Activated CD4-positive, alpha-beta T cell treated with anti-CD3 and anti-CD28 coated beads for 24 hours (primary cell): Measurements from ENCODE around the gene SERGEF.

Experiments used
- DNase-seq, 2 donors: peaks; one replicate each; pipeline ENCODE4 v3.0.0-alpha.2; 2020; ENCODE audit warnings: low read depth in 2 of 2

Gene SERGEF

DNA sequence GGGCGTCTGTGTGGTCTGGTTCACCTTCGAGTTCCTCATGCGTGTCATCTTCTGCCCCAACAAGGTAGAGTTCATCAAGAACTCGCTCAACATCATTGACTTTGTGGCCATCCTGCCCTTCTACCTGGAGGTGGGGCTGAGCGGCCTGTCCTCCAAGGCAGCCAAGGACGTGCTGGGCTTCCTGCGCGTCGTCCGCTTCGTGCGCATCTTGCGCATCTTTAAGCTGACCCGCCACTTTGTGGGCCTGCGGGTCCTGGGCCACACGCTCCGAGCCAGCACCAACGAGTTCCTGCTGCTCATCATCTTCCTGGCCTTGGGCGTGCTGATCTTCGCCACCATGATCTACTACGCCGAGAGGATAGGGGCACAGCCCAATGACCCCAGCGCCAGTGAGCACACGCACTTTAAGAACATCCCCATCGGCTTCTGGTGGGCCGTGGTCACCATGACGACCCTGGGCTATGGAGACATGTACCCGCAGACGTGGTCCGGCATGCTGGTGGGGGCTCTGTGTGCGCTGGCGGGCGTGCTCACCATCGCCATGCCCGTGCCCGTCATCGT lies 240.9 kb downstream of the SERGEF start:
- no peak for DNase-seq

DNA sequence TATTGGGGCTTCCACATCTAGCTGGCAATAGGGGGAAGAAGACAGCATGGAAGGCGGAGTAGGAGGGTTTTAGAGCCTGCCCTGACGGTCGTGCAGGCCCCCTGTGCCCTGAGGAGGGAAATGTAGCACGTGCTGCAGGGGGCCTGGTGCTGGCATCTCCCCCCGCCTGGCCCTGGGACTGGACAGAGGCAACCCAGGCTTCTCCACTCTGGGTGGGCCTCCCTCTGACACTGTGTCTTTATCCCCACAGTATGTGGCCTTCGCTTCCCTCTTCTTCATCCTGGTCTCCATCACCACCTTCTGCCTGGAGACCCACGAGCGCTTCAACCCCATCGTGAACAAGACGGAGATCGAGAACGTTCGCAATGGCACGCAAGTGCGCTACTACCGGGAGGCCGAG lies 241.4 kb downstream of the SERGEF start:
- no peak for DNase-seq

DNA sequence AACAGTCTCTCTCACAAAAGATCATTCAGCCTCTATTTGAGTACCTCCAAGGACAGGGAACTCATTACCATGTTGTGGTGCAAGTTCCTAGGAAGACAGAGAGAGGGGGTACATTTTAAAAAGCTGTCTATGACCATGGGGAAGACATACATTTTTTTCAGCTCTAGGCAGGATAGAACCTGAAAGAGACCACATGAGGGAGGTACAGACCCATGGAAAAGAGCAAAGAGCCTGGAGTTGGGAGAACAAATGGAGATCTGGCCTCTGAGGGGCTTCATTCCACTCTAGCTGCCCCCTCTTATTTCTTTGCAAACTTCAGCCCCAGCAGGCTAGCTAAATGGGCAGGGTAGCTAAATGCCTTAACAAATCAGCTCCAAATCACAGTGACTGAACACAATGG lies 241.9 kb downstream of the SERGEF start:
- no peak for DNase-seq

DNA sequence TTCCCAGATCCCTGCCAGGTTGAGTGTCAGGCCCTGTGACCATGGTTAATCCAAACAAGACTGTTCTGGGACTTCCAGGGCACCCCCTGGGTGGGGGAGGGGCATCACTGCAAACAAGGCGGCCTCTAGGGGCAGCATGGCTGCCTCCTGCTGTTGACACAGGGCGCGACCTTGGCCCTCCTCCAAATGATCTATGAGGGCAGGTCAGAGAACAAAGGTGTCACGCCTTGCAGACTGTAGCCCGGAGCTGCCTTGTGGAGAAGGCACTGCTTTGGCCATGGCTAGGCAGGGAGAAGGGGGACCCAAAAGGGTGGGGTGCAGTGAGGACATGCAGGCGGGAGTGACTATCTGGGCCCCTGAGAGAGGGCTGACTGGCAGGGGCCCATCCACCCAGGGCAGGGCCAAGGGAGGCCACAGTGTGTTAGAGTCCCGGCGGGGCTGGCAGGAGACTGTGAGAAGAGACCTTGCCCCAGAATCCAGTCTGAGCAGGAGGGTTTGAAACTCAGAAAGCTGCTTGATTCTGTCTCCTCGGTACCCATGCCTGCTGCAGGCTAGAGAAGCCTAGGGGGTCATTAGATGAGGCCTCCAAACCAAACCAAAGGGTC lies 242.7 kb downstream of the SERGEF start:
- no peak for DNase-seq

DNA sequence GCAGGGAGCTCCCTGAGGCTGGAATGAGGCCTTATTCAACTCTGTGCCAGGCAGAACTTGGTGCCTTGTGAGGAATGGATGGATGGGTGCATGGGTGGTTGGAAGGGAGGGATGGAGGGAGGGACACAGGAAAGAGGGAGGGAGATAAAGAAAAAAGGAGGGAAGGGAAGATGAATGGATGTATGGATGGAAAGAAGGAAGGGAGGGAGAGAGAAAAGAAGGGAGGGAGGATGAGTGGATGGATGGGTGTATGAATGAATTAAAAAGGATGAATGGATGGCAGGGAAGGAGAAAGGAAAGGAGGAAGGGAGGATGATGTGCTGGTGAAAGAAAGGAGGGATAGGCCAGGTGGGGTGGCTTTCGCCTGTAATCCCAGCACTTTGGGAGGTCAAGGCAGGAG lies 243.6 kb downstream of the SERGEF start:
- no peak for DNase-seq

DNA sequence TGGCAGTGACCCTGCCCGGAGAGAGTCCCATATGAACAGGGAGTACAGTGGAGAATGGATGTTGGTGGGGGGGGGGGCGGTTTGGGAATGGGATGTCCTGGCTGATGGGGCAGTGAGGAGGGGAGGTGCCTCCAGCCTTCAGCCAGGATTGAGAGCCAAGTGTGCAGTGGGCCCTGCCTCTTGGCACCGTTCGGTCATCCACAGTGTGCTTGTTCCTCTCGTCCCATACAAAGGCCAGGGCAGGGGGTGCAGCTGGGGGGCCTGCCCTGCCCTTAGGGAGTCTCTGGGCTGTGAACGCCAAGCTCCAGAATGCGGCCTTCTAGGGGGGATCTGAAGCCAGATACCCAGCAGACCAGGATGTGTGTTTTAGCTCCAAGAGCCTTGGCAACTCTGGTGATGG lies 244.3 kb downstream of the SERGEF start:
- DNase-seq = no peak

DNA sequence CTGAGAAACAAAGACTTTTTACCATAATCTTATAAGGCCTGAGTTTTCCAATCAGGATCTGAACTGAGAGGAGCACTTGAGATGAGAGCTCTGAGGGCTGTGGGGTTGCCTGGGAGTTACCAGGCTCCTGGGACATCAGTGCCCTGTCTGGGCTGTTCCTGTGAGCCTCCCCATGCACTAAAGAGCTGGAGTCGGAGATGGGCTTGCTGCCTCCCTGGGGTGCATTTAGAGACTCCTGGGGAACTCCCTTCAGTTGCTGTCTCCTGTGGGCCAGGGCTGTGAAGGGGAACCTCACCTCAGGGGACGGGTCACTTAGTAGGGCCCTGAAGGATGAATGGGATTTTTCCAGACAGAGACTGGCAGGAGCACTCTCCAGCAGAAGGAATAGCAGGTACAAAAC lies 244.9 kb downstream of the SERGEF start:
- DNase-seq = no peak

DNA sequence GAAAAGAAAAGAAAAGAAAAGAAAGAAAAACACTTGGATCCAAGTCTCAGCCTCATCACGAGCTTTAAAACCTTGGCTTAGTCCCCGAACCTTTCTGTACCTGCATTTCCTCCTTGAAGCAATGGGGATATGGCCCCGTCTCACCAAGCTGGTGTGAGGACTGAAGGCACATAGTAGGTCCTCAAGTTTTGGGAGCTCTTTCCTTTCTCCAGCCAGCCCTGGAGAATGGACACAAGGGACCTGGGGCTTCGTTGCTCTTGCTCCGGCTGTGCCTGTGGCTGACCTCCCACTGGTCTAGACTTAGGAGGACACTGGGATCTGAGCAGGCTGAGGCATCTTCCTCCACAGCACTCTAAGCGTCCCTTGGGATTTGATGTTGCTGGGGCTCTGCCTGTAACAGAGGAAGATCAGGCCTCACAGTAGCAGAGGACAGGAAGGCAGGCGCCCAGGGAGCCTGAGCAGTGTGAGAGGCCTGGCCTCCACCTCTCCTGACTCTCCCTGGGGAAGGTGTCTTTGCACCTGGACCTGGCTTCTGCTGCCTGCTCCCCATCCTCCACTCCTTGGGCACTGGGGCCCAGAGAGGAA lies 245.5 kb downstream of the SERGEF start:
- no peak for DNase-seq

DNA sequence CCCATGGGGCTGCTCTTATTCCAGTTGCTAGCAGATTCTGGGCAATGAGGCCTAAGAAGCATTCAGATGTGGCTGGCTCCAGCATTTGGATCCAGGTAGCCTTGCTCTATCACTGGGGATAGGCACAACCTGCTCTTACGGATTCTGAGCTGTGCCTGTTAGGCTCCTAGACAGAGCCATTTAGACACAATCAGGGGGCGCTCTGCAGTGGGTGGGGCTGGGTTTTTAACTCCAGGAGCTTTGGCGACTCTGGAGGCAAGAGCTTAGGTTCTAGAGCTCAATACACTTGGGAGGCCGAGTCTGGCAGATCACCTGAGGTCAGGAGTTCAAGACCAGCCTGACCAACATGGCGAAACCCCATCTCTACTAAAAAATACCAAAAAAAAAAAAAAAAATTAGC lies 246.3 kb downstream of the SERGEF start:
- DNase-seq = no peak

DNA sequence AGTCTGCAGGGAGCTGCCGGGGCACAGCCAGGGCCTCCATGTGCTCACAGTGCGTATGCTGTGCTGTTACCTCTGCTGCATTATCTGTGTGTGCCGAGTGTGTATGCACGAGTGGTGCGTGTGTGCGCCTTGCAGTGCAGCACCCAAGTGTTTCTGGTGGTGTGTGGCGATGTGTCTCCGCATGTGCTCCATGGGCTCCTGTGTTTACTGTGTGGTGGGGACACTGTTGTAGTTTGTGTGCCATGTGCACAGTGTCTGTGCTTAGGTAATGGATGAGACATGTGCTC lies 246.8 kb downstream of the SERGEF start:
- no peak for DNase-seq

DNA sequence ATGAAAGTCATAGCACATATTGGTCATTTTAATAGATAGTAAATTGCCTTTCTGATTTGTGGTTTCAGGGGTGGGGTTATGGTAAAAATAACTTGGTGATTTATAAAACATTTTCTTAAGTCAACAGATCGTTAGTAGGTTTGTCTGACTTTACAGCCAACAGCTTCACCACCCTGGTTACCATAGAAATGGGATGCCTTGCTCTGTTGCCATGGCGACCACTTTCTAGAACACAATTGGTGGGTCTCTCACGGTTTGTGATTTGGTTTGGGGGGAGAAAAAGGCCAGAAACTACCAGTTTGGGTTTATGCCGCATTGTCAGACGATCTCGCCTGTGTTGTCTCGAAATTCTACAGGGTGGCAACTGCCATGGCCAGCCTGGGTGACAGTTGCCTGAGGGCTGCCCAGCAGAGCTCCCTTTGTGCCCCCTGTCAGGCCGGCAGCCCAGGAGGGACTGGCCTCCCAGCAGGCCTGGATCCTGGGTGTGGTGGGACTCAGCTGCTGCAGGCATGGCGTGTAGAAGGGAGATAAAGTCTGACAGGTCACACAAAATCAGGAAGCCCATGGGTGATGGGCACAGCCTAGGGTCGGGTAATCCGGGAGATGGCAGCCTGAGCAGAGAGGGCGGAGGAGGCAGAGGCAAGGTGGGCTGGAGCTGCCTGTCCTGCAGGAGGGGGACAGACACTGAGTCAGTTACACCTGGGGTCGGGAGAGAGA lies 247.3 kb downstream of the SERGEF start:
- no peak for DNase-seq

DNA sequence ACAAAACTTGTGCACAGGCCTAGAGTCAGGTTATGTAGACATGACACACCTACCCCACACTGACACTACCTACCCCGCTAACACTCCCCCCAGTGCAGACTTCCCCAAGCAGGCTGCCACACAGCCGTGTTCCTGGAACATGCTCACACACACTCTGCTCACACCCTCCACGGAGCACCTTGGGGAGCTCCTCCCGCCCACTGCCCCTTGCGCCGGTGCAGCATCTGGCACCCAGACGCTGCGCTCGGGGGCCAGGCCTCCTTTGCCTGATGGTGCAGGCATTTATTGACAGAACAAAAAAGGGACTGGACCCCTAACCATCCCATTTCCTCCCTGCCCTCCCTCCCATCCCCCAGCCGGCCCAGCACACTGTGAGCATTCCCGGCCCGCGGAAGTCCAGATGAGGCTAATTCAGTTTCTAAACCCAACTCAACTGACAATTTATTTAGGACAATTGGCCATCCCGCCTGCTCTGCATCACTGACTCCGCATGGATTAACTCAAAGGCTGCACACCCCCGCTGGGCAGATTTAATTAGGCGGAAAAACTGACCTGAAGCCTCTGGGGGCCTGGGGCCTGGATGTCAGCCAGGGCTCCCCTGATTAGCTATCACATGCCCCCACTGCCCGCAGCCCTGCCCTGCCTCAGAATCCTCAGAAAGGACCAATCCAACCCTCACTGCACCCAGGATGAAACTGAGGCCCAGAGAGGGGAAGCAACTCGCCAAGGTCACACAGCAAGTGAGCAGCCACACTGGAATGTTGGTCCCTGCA lies 248.2 kb downstream of the SERGEF start:
- DNase-seq = no peak

DNA sequence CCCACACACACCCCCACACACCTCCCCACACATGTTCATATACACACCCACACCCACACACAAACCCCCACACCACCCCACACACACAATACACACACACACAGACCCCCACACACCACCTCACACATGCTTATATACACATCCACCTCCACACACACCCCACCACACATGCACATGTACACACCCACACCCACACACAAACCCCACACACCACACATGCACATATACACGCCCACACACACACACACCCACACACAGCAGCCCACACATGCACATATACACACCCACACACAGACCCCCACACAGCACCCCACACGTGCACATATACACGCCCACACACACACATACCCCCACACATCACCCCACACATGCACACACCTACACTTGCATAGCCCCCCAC lies 249.1 kb downstream of the SERGEF start:
- DNase-seq = no peak

DNA sequence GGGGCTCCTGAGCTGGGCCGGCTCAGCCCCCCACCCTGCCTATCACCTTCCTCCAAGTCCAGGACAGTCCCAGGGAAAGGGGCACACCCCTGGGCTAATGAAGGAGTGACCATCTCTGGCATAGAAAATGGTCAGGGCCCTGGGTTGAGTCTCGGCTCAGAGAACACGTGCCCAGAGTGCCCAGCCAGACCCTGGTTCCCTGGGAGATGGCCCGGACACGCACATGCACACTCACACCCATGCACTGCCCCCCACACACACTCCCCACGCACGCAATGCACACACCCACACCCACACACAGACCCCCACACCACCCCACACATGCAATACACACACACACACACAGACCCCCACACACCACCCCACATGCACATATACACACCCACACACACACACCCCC lies 249.6 kb downstream of the SERGEF start:
- DNase-seq = no peak

DNA sequence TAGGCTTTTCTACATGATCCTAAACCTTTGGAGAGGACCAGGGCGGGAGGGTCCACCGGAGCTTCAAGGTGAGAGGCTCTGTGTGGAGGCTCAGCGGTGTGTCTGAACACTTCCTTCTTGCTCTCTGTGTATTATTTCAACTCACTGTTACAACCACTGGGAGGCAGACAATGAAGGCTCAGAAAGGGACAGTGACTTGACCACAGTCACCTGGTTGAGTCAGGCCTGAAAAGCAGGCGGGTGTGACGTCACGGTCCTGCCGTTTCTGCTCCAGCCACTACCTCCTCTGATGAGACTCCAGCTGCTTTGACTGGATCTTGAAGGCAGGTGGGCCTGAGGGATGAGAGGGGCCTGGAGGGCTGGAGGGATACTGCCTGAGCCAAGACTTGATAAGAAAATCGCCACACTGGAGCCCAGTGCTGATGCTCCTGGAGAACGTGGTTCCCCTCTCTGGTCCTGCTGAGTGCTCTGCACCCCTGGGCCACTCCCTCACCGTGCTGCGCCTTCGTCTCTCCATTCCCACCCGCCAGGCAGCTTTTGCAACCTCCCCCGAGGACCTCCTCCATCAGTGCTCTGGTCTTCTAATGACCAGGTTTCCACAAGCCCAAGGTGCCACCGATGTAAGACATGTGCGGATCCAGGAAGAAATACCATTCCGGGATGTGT lies 250.4 kb downstream of the SERGEF start:
- DNase-seq = no peak

DNA sequence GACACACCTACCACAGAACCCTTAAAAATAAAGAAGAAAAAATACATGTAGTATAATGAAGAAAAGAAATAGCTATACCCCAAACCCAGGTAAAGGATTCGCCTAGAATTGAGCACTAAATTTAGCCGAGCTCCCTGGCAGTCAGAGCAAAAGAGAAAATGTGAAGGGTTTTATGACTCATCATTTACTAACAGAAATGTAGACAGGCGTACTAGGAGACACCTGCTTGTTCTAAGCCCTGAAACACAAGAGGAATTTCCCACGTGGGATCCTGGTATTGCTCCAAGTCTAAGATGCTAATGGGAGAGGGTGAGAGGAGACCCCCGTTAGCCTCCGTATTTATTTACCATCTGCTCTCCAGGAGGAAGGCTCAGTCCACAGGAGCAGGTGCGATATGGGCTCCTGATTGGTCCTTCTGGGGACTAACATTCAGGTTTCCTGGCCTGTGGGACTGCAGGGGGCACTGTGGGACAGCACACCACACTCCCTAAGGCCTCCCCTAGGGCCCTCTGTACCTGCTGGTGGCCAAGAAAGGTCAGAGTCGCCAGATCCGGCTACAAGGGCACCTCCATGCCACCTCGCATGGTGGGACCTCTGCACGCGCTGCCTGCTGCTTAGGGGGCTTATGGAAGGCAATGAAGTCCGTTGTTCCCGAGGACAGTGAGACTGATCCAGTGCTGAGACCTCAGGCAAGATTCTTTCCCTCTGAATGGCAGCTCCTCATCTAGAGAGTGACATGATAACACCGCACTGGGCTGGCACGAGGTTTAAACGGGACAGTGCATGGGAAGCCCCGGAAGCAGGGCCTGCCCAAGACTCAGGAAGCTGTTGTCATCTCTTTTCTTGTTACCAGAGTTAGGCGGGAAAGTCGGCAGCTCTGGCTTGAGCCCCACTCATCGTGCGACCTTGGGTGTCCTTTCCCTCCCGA lies 252.5 kb downstream of the SERGEF start:
- DNase-seq = no peak

DNA sequence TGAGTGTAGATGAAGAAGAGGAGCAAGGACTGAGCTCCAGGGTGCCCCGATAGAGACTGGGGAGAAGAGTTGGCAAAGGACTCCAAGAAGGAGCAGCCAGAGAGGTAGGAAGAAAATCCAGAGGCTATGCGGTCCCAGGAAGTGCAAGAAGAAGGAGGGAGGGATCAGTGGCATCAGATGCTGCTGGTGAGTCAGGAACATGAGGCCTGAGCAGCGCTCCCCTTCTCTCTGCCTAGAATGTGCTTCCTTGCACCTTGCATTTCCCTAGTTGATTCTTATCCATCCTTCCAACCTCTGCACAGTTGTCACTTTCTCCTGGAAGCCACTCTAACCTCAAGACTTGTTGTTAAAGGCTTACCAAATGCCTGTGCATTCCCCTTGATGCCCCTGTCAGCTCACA lies 257.0 kb downstream of the SERGEF start:
- no peak for DNase-seq

DNA sequence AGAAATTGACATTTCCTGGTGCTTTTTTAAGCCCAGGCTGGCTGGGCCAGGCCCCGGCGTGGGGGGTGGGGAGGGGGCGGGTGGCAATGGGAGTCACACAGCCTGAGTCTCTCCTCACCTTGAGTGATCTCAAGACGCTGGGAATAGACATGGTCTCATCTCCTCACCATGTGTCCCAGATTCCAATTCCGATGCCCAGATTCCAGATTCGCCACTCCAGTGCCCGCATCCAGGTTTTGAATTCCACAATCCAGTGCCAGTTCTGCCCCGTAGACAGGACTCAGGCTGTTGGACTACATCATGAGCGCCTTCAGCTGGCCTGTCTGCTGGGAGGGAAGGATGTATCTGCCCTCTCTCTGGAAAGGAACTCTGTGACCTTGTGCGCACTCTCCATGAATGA lies 259.2 kb downstream of the SERGEF start:
- DNase-seq = no peak

DNA sequence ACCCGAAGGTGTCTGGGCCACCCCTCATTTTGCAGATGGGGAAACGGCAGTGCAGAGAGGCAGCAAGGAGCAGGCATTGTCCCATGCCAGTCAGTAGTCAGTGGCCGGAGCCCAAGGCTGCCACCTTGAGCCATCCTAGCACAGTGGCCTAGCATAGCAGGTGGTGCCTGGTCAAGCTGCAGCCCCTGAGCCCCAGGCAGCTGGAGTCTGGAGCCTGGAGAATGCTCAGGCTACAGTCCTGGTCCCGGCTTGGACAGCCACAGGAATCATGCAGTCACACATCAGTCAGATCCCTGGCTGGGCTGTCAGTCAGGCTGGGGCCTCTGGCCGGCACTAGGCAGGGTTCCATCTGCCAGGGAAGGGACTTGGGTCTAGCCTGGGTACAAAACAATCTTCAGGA lies 259.7 kb downstream of the SERGEF start:
- no peak for DNase-seq

DNA sequence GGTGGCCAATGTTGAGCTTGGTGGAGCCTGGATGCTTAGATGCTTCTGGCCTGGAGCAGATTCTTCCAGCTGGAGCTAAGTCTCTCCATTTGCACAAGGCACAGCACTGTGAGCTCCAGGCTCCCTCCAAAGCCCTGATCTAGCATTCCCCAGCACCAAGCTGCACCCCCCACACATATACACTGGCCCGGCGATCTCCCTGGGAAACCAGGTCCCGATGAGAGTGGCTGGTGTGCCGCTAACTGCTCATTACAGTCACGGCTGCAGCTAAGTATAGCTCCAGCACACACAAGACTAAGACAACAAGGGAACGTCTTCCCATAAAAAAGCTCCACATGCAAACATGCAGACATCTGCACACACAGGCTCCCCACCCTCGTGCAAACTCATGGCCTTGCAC lies 260.7 kb downstream of the SERGEF start:
- no peak for DNase-seq

DNA sequence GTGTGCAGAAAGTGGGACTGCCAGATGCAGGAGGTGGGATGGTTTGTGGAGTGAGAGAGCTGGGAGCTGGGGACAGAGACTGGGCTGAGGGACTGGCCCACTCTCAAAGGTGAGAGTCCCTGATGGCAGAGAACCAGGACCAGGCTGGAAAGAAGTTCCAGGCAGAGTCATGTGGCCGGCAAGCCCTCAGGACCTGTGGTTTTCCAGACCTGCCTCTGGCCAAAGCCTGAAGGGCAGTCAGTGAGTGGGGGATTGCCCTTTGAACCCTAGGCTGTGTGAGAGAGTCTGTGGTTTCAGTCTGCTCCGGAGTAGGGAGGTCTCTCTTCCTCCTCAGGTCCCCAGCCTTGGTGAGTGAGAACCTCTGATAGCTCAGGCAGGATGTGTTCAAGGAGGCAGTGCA lies 261.3 kb downstream of the SERGEF start:
- no peak for DNase-seq
